ENCODE results near the gene PARVG. TPM values are rescaled to one million over a fixed set of nuclear protein-coding genes. Genes with fewer than 3 reads are reported as not detected.

Gene PARVG
- total RNA-seq, 4 donors from 2014 or later, result 18.4 to 304 (median 33.8) TPM

DNA sequence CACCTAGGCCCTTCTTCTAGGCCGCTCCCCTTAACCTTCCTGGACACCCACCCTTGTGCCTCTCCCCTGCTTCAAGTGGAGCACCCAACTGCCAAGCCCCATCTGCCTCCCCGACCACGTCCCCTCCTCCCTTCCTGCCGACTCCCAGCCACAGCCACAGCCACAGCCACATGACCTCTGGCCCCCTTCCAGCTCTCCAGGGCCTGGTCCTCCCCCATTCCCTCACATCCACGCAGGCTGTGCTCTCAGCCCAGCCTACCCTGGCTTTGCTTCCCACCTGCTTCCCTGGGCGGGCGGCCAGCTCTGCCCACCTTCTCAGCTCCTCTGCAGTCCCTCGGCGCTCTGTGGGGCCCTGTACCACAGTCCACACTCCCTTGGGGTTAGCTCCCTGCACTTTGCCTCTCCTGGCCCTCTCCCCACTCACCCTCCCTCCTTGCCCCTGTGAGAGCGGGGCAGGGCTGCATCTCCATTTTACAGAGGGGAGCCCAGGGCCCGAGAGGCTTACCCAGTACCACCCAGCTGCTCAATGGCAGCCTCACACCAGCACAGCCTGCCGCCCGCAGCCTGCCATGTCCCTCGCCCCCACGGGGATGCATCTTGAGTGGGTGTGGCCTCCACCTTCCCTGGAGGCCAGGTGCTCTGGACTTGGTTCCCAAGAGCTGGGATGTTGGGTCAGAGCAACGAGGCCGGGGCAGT is 20.3 kb downstream of the PARVG start:
- Histone ChIP-seq H3K36me3 (no peaks in the 10 kb centered on the region), H3K27ac (no peak overlapping the region), H3K27me3 (no peaks in the 10 kb centered on the region), H3K9me3 (no peaks in the 10 kb centered on the region), H3K4me1 (no peaks in the 10 kb centered on the region), H3K4me3 (no peak overlapping the region)
- DNase-seq, result peak in 1 of 3 donors; percentile 43
- no peak for TF ChIP-seq POLR2A (IDR thresholded peaks at IDR 0.05)
- TF ChIP-seq, protein P1, sequence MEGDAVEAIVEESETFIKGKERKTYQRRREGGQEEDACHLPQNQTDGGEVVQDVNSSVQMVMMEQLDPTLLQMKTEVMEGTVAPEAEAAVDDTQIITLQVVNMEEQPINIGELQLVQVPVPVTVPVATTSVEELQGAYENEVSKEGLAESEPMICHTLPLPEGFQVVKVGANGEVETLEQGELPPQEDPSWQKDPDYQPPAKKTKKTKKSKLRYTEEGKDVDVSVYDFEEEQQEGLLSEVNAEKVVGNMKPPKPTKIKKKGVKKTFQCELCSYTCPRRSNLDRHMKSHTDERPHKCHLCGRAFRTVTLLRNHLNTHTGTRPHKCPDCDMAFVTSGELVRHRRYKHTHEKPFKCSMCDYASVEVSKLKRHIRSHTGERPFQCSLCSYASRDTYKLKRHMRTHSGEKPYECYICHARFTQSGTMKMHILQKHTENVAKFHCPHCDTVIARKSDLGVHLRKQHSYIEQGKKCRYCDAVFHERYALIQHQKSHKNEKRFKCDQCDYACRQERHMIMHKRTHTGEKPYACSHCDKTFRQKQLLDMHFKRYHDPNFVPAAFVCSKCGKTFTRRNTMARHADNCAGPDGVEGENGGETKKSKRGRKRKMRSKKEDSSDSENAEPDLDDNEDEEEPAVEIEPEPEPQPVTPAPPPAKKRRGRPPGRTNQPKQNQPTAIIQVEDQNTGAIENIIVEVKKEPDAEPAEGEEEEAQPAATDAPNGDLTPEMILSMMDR (IDR thresholded peaks at IDR 0.05), result no peak

DNA sequence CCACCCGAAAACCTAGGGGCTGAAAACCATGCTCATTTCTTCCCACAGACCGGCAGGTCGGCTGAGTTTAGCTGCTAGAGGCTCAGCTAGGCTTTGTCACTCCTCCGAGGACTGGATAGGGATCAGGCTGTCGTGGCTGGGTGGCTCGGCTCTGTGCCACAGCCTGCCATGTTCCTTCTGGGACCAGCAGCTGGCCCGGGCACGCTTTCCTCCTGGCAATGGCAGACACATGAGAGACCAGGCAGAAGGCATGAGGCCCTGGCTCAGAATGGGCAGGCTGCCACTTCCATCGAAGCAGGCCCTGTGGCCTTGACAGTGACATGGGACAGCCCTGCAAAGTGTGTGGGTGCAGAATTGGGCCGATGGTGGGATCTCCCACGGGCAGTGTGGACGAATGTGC is 20.9 kb downstream of the PARVG start:
- H3K9me3 ChIP-seq, result no peaks in the 10 kb centered on the region
- no peak overlapping the region for H3K27ac ChIP-seq
- H3K36me3 ChIP-seq, result no peaks in the 10 kb centered on the region
- peak in 1 of 3 donors; percentile 37 for DNase-seq
- no peak for TF ChIP-seq POLR2A (IDR thresholded peaks at IDR 0.05)
- TF ChIP-seq, protein P1 (IDR thresholded peaks at IDR 0.05), result no peak
- H3K4me3 ChIP-seq, result no peak overlapping the region
- no peaks in the 10 kb centered on the region for H3K4me1 ChIP-seq
- no peaks in the 10 kb centered on the region for H3K27me3 ChIP-seq

DNA sequence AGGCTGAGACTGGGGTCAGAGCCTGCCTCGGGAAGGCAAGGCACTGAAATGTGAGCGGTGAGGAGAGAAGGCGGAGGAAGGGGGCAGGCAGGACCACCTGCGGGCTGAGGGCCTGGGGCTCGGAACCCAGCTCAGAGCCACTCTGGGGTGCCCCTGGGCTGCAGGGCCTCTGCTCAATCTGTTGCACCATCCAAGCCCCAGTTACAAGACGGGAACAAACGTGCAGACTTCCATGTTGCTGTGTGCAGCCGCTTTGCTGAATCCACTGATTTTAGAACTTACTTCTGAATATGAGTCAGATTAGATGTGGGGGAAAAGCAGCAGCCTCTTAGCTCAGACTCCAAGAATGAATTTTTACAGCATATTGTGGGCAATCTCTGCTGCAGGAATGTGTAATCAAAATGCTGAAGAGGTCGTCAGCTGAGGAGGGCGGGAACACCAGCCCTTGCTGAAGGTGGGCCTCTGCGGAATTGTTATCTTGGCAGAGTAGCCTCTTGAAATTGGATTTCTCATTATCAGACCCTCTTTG is 21.6 kb downstream of the PARVG start:
- H3K4me3 ChIP-seq, result no peak overlapping the region
- no peaks in the 10 kb centered on the region for H3K4me1 ChIP-seq
- DNase-seq, result no peak
- H3K27me3 ChIP-seq, result no peaks in the 10 kb centered on the region
- no peaks in the 10 kb centered on the region for H3K36me3 ChIP-seq
- H3K27ac ChIP-seq, result no peak overlapping the region
- TF ChIP-seq, protein P1 (IDR thresholded peaks at IDR 0.05), result no peak
- no peak for TF ChIP-seq POLR2A (IDR thresholded peaks at IDR 0.05)
- H3K9me3 ChIP-seq, result no peaks in the 10 kb centered on the region

DNA sequence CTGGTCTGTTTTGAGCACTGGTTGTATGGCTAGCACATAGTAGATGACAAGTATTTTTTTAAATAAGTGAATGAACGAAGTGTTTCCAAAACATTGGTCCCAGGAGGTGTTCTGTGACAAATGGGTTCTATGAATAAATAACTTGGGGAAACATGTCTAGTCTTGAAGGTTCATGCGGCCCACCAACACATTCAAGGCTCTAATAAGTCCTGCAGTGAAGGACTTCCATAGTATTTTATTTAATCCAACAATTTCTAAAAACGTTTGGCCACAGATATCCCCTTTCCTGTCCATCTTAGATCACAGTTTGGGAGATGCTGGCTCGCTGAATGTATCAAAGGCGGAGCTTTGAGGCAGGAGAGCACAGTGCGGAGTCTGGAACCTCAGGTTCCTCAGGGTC is 22.5 kb downstream of the PARVG start:
- DNase-seq, result no peak
- TF ChIP-seq, protein P1 (IDR thresholded peaks at IDR 0.05), result no peak
- no peak for TF ChIP-seq POLR2A (IDR thresholded peaks at IDR 0.05)
- H3K27me3 ChIP-seq, result no peaks in the 10 kb centered on the region
- H3K4me3 ChIP-seq, result no peak overlapping the region
- H3K9me3 ChIP-seq, result no peaks in the 10 kb centered on the region
- H3K4me1 ChIP-seq, result no peaks in the 10 kb centered on the region
- H3K27ac ChIP-seq, result no peak overlapping the region
- H3K36me3 ChIP-seq, result no peaks in the 10 kb centered on the region

DNA sequence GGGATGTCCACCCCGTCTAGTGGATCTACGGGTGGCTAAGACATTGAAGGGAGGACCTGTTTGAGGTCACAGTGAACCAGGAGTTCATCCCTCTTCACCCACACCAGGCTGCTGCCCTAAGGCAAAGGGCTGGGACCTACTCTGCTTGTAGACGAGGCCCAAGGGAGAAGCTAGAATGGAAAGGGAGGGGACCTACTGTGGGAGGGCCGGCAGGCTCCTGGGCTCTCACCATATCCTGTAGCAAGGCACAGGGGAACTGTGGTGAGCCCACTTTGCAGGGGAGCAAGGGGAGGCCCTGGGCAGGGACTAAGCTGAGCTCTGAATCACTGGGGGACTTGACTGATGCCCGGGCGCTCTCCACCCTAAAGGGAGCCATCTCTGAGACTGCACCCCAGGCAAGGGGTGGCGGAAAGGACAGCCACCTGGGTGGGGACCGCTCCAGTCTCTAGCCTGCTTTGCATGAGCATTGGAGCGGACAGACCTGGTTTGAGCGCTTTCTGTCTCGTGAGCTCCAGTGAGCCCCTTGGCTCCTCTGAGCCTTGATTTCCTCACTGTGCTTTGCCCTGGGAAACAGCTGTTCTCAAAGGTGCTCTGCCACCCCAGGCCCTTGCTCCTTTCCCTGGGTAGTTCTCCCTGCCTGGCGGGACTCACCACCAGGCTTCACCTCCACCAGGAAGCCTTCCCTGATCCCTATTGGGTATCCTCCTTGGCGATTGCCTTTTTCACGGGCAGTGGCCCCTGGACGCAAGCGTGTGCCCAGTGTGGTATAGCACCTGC is 24.2 kb downstream of the PARVG start:
- DNase-seq, result peak in 1 of 3 donors; percentile 38
- Histone ChIP-seq H3K4me3 (no peak overlapping the region), H3K9me3 (no peaks in the 10 kb centered on the region), H3K4me1 (no peaks in the 10 kb centered on the region), H3K36me3 (no peaks in the 10 kb centered on the region), H3K27ac (peak overlapping the region in 1 of 4 donors; percentile 1), H3K27me3 (no peaks in the 10 kb centered on the region)
- TF ChIP-seq POLR2A (IDR thresholded peaks at IDR 0.05), result no peak
- TF ChIP-seq, protein P1 (IDR thresholded peaks at IDR 0.05), result no peak
